DMS153 (cell line): ENCODE measurements around the gene SNX17.
A peak's percentile ranks its signal among the peaks of the same experiment; 100 is the strongest.

ENCODE experiments used
- DNase-seq: peaks from one replicate; lab custom pipeline; 2025; lab: John Stamatoyannopoulos, UW

SNX17 gene

DNA sequence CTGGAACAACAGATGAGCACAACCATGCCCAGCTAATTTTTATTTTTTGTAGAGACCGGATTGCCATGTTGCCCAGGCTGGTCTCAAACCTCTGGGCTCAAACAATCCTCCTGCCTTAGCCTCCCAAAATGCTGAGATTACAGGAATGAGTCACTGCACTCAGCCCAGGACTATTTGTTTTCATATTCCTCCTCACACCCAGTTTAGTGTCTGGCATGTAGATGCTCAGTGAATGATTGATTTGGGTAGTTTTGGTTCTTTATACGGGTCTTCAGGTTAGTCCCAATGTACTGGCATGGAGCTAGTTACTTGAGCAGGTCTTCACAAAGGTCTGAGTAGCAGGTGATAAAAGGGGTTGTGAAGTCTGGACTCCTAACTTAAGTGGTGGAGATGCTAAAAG lies 6.5 kb upstream of the SNX17 start:
- DNase-seq, result no peak

DNA sequence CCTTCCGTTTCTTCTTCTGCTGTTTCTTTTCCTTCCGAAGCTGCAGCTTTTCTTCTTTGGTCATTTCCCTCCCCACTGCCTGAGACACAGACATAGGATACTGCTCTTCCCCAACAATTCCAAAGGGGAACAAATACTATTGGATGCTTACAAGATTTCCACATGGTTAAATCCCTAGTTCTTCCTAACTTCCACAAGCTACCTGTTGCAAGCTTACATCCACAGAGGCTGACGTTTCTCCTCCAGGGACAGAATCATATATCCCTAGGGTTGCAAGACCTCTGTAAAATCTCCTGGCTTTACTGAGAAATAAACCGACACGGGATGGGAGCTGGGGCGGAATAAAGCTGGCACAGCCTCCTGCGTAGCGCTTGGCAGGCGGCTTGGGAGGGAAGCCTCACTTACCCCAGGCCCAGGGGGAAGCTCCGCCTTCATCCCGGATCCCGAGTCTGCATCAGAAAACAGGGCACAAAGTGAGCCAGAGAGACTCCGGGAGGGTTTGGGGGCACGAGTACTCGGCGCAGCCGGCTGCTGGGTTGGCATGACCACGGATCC lies 868 bp upstream of the SNX17 start:
- DNase-seq, result no peak

DNA sequence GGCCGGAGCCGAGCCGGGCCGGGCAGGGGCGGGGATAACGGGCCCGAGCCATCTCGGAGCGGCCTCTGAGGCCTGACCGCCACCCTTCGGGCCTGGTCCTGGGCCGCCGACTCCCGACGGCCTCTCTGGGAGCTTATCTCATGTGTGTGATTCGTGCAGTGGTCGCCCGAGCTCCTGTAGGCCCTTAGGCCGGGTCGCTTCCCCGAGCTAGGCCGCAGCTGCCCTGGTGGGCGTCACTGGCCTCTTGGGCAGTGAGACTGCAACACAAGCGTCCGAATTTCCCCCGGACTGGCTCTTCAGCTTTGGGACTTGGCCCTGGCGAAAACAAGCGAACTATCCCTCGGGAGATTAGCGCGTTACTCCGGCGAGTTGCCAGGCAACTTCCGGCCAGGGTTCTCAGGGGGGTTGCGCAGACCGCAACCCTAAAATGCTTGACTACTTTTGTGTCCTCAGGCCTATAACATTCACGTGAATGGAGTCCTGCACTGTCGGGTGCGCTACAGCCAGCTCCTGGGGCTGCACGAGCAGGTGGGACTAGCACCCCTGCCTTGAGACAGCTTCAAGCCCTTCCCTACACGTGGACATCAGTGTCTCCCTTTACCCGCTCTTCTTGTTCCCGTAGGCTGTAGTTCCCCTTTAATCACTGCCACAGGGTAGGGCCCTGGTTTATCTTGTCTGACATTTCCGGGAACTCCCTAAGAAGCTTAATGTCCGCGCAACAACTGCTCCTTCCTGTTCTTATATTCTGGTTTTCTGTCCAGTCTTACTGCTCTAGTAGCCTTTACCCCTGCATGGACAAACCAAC lies 602 bp downstream of the SNX17 start:
- DNase-seq, result no peak

DNA sequence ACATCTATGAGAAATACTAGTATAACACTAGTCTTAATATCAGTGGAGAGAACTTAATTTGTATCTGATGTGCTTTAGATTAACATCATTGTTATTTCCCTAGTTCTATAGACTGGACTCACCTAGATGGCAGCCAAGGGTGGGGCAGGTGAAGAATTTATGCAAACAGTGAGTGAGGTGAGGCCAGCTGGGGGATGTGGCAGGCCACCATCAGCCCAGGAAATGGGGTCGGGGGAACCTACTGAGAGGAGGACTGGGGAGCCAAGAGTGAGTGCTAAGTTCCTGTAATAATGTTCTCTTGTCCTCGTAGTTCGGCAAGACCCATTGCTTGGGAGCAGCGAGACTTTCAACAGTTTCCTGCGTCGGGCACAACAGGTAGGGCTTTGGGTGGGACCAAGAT lies 2.5 kb downstream of the SNX17 start:
- no peak for DNase-seq

GRCh38 chr2:27373567-27373966 lies 3.2 kb downstream of the SNX17 start:
- DNase-seq, result no peak

GRCh38 chr2:27375513-27376099 lies 5.2 kb downstream of the SNX17 start:
- no peak for DNase-seq

DNA sequence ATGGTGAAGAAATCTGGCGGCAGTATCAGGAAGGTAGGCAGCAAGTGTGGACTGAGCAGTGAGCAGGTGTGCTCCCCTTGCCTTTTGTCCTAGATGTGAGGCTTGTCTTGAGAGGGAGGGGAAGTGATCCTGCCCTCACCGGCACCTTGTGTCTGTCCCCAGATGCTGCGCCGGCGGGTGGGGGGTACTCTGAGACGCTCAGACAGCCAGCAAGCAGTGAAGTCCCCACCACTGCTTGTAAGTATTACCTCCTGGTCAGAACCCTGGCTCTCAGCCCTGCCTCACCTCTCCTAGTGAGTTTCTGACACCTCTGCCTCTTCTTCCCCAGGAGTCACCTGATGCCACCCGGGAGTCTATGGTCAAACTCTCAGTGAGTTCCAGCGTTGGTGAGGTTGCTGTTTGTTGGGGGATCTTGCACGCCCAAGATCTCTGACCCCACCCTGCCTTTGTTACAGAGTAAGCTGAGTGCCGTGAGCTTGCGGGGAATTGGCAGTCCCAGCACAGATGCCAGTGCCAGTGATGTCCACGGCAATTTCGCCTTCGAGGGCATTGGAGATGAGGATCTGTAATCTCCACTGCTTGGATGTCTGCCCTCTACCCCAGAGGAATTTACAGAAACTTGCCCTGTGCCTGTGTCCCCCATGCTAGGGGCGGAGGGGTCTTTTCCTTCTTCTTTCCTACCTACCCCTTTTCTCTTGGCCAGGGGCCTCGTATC lies 5.9 kb downstream of the SNX17 start:
- DNase-seq, result no peak

DNA sequence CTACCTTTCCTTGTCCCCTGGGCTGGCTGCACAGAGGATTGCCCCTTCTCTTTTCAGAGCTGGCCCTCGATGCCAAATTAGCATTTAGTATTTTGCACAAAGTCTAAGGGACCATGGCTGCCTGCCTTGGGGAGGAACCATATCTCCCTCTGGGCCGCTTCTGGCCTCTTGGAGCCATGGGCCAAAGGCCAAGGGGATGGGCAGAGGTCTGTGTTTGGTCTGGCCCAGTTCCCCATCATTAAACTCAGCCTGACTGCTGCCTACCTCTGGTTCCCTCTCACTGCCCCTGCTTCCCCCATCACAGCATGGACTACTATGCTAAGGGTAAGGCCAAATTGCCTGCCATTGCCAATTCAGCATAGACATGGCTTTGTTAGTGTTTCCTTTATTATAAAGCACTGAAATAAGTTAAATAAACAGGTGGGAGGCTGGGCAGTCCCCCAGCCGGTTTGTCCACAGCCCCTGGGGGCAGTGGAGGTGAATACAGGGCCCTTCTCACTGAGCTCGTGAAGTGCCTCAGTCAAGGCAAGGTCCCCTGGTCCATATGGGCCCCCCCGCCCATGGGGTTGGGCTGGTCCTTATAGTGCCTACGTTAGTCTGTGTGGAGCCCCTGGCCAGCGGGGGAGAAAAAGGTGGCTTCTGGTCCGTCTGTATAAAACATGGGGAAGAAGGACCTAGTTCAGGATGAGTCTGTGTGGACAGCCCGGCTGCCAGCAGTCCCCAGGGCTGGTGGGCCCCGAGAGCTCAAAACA lies 6.6 kb downstream of the SNX17 start:
- no peak for DNase-seq

GRCh38 chr2:27377618-27378095 lies 7.2 kb downstream of the SNX17 start:
- DNase-seq, result no peak

DNA sequence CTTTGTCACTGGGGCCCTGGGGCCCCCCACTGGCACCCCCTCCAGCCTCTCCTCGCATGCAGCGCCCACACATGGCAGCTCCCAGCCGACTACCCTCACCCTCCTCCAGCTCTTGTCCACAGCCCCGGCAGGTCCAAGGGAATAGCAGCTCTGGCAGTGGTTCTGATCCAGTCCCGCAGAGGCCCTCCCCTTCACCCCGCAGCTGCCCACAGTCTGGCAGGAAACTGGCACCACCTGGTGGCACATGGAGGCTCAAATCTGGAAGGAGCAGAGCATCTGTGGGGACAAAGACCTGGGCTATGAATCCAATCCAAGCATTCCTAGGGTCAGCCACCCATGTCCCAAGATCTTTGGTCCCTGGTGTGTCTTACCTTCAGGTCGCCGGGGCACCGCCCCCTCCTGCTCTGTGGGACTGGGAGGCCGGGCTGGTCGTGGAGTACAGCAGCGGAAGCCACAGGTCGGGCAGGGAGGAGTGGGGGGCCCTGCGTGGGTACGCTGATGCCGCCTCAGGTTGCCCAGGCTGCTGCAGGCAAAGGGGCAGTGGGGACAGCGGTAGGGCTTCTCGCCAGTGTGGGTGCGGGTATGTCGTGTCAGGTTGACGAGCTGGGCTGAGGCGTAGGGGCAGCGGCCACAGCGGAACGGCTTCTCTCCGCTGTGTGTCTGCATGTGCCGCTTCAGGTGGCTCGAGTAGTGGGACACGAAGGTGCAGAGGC lies 7.8 kb downstream of the SNX17 start:
- DNase-seq, result no peak

- no peak for DNase-seq
These were observed 8.4 kb downstream of the SNX17 start for GRCh38 chr2:27378809-27379290.

GRCh38 chr2:27379383-27379835 lies 9.0 kb downstream of the SNX17 start:
- no peak for DNase-seq

DNA sequence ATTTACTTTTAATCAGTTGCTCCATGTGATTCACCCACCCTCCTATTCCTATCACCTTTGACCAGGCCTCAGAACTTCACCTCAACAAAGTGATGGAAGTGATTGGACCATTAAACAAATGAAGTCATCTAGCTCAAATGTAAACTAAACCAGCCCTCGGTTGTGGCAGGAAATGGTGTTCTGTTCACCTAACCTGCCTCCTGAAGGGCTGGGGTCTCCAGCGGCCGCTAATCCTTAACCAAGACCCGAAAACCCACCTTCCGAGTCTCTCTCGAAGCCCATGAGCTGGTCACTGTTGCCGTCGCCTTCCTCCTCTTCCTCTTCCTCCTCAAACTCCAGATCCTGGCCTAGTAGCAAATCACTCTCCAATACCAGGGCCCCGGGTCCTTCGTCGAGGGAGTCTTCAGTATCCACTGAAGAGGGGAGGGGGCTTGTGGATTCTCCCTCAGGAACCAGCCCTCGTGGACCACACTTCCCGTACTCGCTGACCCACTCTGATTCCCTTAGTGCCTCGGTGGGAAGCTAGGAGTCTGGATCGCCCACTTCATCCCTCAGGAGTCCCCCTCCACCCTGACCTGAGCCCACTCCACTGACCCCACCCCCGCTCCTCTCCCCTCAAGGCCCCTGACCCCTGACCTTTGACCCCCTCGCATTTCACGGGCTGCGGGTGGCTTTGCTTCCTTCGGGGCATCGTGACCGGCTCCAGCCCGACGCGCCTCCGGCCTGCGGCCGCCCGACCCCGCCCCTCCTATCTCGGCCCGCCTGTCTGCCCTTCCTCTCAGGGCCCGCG lies 9.6 kb downstream of the SNX17 start:
- peak; percentile 39 for DNase-seq

GRCh38 chr2:27380626-27381545 lies 10.5 kb downstream of the SNX17 start, which contains the start of gene ZNF513:
ZNF513 (minus strand) TSS chr2:27380734; CDS start chr2:27380526, 208 bp downstream.
- DNase-seq, result peak; percentile 94

DNA sequence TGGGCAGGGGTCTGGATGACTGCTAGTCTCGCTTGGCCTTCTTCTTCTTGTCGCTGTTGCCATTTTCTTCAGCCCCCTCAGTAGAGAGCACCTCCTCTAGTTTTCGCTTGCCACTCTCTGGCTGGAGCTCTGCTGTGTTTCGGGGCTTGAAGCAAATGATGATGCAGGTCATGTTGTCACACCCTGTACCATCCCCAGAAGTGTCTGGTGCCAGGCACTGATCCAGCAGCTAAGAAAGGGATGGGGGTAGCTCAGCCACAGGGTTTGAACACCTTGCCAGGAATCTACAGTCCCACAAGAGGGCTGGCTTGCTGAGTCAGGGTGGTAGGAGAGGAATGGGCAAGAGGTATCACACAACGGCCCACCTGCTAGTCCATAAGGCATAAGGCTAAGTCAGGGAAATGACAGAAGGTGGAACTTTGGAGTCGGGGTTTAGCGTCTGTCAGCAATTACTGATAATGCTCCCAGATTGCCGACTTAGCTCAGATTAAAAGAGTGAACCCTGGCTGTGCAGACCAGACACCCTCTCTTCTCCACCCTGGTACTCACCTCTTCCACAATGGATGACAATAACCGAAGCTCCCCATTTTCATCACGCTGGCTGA lies 11.3 kb downstream of the SNX17 start:
- no peak for DNase-seq

- DNase-seq, result no peak
These were observed 20.6 kb downstream of the SNX17 start for GRCh38 chr2:27390822-27391679.

DNA sequence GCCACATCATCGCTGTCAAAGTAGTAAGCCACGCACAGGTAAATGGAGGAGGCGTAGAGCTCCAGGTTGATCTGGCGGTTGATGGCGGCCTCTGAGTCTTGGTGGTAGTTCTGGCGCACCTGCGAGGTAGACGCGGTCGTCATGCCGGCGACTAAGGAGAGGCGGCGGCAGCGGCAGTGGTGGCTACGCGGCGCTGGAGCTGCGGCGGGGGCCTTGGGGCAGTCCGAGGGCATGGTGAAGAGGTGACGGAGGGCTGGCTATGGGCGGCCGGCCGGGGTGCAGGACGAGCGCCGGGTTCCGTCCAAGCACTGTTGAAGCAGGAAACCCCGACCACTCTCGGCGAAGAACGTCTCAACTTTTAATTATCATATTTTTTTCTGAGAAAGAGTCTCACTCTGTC lies 22.8 kb downstream of the SNX17 start:
- no peak for DNase-seq

- DNase-seq, result no peak
These were observed 28.5 kb downstream of the SNX17 start for GRCh38 chr2:27398962-27399361.
